ENCODE results near the gene POU3F1. TPM values are rescaled to one million over a fixed set of nuclear protein-coding genes. Genes with fewer than 3 reads are reported as not detected.

POU3F1 gene
- total RNA-seq, 4 donors from 2014 or later: 19.1 to 53.3 (median 35.4) TPM

DNA sequence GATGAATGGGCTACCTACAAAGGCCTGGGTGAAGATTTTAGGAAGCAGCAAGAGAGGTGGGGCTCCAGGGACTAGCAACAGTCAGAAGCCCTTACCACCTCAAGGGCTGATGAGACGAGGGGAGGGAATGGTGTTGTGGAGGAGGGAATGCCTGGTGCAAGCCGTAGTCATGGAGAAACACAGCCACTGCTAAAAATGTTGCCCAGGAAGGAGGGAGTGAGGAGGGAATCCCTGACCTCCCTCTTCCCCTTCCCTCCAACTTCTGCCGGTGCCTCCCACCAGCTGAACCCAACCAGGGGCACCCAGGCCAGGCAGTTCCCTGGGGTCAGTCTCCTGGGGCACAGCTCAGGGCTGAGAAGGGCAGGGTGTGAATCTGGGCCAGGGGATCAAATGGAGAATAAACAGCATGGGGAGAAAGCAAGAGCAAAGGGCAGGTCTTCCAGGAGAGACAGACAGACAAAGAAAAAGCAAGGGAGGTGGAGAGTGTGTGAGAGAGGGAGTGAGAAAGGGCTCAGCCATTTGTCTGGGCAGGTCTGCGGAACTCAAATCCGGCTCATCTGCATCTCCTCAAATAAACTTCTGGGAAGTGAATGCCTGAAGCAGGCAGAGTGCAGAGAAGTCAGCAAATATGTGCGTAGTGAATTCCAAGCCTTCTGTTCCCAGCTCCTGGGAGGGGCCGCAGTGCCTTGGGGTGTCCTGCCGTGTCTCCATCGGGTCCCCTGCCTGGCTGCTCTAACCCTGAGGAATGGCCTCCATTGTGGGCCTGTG, 27.1 kb upstream of the POU3F1 start:
- DNase-seq (ENCODE audit: low spot score in 2 of 2): no peak
- intact Hi-C loops (cut with DNase I; ENCODE audit: low total_unique reads): no loop called here
- H3K4me3 ChIP-seq (ENCODE audit: low read depth, poor library complexity, severe bottlenecking): no peak overlapping the region
- 31 to 32% methylated on average over 9 of the region's 9 CpGs for WGBS, 2 donors
- no peak for TF ChIP-seq CTCF (IDR thresholded peaks at IDR 0.05)
- no peak for TF ChIP-seq POLR2A (IDR thresholded peaks at IDR 0.05)

DNA sequence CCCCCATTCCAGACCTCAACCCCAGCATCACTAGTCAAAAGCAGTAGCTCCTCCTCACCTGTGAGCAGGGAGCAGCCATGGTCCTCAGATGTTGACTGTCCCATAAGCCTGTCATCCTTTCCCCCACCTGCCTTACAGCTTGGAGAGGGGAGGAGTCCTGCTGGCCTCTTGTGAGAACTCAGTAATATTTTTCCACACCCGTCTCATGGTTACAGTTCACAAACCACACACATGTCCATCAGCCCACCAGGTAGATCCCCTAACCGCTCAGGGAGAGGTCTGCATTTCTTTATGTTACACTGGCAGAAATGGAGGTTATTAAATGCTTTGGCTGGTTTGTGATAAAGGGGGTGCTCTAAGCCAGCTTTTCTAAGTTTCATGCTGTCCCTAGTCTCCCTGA, 26.3 kb upstream of the POU3F1 start:
- 61 to 70% methylated on average over 2 of the region's 2 CpGs for WGBS, 2 donors
- no peak for DNase-seq (ENCODE audit: low spot score in 2 of 2)
- H3K4me3 ChIP-seq (ENCODE audit: low read depth, poor library complexity, severe bottlenecking): no peak overlapping the region
- no peak for TF ChIP-seq CTCF (IDR thresholded peaks at IDR 0.05)
- TF ChIP-seq POLR2A (IDR thresholded peaks at IDR 0.05): no peak
- intact Hi-C loops (cut with DNase I; ENCODE audit: low total_unique reads): no loop called here

- DNase-seq (ENCODE audit: low spot score in 2 of 2): no peak
- WGBS, 2 donors: 37 to 42% methylated on average over 10 of the region's 10 CpGs
- H3K4me3 ChIP-seq (ENCODE audit: low read depth, poor library complexity, severe bottlenecking): no peak overlapping the region
- intact Hi-C loops (cut with DNase I; ENCODE audit: low total_unique reads): no loop called here
- TF ChIP-seq CTCF (IDR thresholded peaks at IDR 0.05) (no peak), POLR2A (IDR thresholded peaks at IDR 0.05) (no peak)
Measured at GRCh38 chr1:38071312-38072256, 25.0 kb upstream of the POU3F1 start.

DNA sequence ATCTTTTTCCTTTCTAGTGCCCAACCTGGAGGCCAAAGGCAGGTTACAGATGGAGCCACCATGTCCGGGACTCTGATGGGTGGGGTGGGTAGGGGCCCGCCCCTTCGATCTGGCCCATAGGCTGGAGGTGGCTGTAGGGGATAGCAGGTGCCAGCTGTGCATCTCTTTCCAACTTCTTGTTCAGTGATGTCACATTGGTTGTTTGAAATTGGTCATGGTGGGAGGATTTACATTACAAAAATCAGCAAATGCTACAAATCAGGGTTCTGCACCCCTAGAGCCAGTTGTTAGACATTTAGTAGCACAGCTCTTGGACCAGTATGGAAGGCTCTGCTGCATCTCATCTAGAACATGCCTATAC, 22.4 kb upstream of the POU3F1 start:
- no peak overlapping the region for H3K4me3 ChIP-seq (ENCODE audit: low read depth, poor library complexity, severe bottlenecking)
- intact Hi-C loops (cut with DNase I; ENCODE audit: low total_unique reads): no loop called here
- TF ChIP-seq CTCF (IDR thresholded peaks at IDR 0.05) (no peak), POLR2A (IDR thresholded peaks at IDR 0.05) (no peak)
- 55 to 65% methylated on average over 3 of the region's 3 CpGs for WGBS, 2 donors
- no peak for DNase-seq (ENCODE audit: low spot score in 2 of 2)

GRCh38 chr1:38068220-38068979, 21.8 kb upstream of the POU3F1 start:
- intact Hi-C loops (cut with DNase I; ENCODE audit: low total_unique reads): no loop called here
- TF ChIP-seq CTCF (IDR thresholded peaks at IDR 0.05): no peak
- no peak for TF ChIP-seq POLR2A (IDR thresholded peaks at IDR 0.05)
- 42 to 53% methylated on average over 14 of the region's 14 CpGs for WGBS, 2 donors

More at GRCh38 chr1:38068220-38068979, 21.8 kb upstream of the POU3F1 start:
- no peak overlapping the region for H3K4me3 ChIP-seq (ENCODE audit: low read depth, poor library complexity, severe bottlenecking)
- no peak for DNase-seq (ENCODE audit: low spot score in 2 of 2)
